Upper lobe of left lung (tissue), 4 donors: ENCODE results near the gene DOCK6.

Experiments
- CTCF ChIP-seq, 6 experiments: fragments of 450-650 bp in 4 of 6; fragments of 200-600 bp in 2 of 6; sonication (generic) in 2 of 6; IDR thresholded peaks; one replicate each; pipeline ENCODE4 v1.5.1; 2016 to 2019; ENCODE audit warnings: antibody characterized with exemption in 6 of 6
- EP300 ChIP-seq, 4 donors: sonication (generic); formaldehyde crosslinking; IDR thresholded peaks; one replicate each; pipeline ENCODE4 v1.5.1; 2017; ENCODE audit warnings: antibody characterized with exemption in 4 of 4, control low read depth in 2 of 4
- POLR2A ChIP-seq, 4 donors: fragments of 450-650 bp; IDR thresholded peaks; one replicate each; pipeline ENCODE4 v1.5.1; 2016 to 2017; ENCODE audit warnings: antibody characterized with exemption in 4 of 4, mild to moderate bottlenecking in 2 of 4
- POLR2AphosphoS5 ChIP-seq, 2 donors: sonication (generic); formaldehyde crosslinking; IDR thresholded peaks; one replicate each; pipeline ENCODE4 v1.5.1; 2017; ENCODE audit warnings: antibody characterized with exemption in 2 of 2

GRCh38 chr19:11238781-11239376 is 23.4 kb downstream of the DOCK6 start:
- TF ChIP-seq CTCF (IDR thresholded peaks at IDR 0.05) (no peak), POLR2A (IDR thresholded peaks at IDR 0.05) (no peak), POLR2AphosphoS5 (IDR thresholded peaks at IDR 0.05) (no peak), EP300 (IDR thresholded peaks at IDR 0.05) (no peak)
